D721Med (cell line): Measurements from ENCODE around the gene DNAJB6.

ENCODE experiments used
- DNase-seq: peaks from one replicate; pipeline ENCODE4 v3.0.0; 2011; ENCODE audit warnings: low spot score; ENCODE audit not compliant: insufficient read length
- FAIRE-seq: peaks from 2 replicates; lab custom pipeline; 2011; peaks lifted over from hg19 to GRCh38; lab: Jason Lieb, UNC
- CTCF ChIP-seq: IDR thresholded peaks from 2 replicates; pipeline ENCODE4 v1.5.1; 2012; ENCODE audit warnings: mild to moderate bottlenecking, control low read depth; ENCODE audit not compliant: insufficient read depth; ENCODE audit errors: missing control alignments

The DNAJB6 gene

GRCh38 chr7:157339777-157340677 lies 3.2 kb downstream of the DNAJB6 start:
- DNase-seq (peak; percentile 65), FAIRE-seq (no peak)
- peak; percentile 76 for TF ChIP-seq CTCF

- FAIRE-seq (no peak), DNase-seq (no peak)
Measured at GRCh38 chr7:157347217-157347904, 10.6 kb downstream of the DNAJB6 start.

GRCh38 chr7:157348548-157348947 lies 11.7 kb downstream of the DNAJB6 start:
- FAIRE-seq (no peak), DNase-seq (no peak)
- TF ChIP-seq CTCF, result no peak

More at GRCh38 chr7:157347217-157347904, 10.6 kb downstream of the DNAJB6 start:
- TF ChIP-seq CTCF, result no peak

GRCh38 chr7:157352516-157352915 lies 15.7 kb downstream of the DNAJB6 start:
- FAIRE-seq (no peak), DNase-seq (no peak)
- no peak for TF ChIP-seq CTCF

- DNase-seq (no peak), FAIRE-seq (no peak)
Measured at GRCh38 chr7:157355784-157356511, 19.1 kb downstream of the DNAJB6 start.

More at GRCh38 chr7:157355784-157356511, 19.1 kb downstream of the DNAJB6 start:
- no peak for TF ChIP-seq CTCF
